Skeletal muscle cell (primary cell): ENCODE data around the gene EVI2B.
"Not testable (repeated sequence)": the region's sequence is repeated elsewhere in the genome, so short reads cannot be mapped to it uniquely, and the experiment has no call there.

ENCODE experiments used
- DNase-seq: peaks from one replicate; pipeline ENCODE4 v3.0.0-alpha.2; 2010; ENCODE audit warnings: low read depth
- H3K4me3 ChIP-seq: 2 replicates; pipeline ENCODE4 v1.5.1; 2011; ENCODE audit warnings: low read depth, mild to moderate bottlenecking, control low read depth, low read length, moderate library complexity

Gene EVI2B

DNA sequence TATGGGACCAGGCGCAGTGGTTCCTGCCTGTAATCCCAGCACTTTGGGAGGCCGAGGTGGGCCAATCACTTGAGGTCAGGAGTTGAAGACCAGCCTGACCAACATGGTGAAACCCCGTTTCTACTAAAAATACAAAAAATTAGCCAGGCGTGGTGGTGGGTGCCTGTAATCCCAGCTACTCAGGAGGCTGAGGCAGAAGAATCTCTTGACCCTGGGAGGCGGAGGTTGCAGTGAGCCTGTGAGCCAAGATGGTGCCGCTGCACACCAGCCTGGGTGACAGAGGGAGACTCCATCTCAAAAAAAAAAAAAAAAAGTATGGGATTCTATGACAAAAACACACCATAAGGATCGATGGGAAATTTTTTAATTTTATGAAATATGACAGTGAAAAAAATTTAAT lies 1.6 kb downstream of the EVI2B start:
- DNase-seq, H3K4me3 ChIP-seq: not testable (repeated sequence)

GRCh38 chr17:31311526-31311925 lies 2.3 kb downstream of the EVI2B start:
- H3K4me3 ChIP-seq: no peak overlapping the region
- no peak for DNase-seq

- no peak overlapping the region for H3K4me3 ChIP-seq
- no peak for DNase-seq
Measured at GRCh38 chr17:31310886-31311285, 3.0 kb downstream of the EVI2B start.

DNA sequence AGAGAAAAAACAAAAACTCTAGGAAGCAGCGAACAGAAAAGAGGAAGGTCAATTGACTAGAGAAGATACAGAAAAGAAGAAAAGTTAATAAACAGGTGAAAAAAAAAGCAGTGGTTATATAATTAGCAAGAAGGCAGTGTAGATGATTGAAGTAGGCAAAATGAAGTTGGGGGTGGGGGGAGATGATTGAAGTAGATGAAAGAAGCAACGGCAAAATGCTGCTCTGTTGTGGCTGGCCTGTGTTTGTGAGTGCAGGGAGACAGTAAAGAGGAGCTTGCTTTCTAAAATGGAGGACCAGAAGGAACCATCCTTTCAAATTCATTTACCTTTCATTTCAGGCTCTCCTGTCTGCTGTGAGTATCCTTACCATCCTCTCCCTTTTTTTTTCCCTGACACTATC lies 3.6 kb downstream of the EVI2B start:
- no peak overlapping the region for H3K4me3 ChIP-seq
- no peak for DNase-seq

DNA sequence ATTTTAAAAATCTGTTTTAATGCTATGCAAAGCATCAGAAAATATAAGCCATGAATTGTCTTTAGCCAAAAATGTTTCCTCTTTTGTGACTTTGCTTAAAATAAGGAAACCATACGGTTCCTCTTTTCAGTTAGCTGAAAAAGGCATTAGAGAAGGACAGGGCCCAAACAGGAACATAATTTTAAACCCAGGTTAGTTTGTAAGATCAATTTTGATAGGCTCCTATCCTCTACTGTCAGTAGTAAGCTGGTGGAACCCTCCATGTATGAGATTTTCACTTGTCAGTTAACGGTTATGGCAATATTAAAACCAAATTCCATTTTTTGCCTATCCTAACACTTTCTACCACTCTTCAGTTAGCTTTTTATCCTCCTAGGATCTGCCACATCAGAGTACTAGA lies 4.3 kb downstream of the EVI2B start:
- H3K4me3 ChIP-seq: no peak overlapping the region
- DNase-seq: no peak

DNA sequence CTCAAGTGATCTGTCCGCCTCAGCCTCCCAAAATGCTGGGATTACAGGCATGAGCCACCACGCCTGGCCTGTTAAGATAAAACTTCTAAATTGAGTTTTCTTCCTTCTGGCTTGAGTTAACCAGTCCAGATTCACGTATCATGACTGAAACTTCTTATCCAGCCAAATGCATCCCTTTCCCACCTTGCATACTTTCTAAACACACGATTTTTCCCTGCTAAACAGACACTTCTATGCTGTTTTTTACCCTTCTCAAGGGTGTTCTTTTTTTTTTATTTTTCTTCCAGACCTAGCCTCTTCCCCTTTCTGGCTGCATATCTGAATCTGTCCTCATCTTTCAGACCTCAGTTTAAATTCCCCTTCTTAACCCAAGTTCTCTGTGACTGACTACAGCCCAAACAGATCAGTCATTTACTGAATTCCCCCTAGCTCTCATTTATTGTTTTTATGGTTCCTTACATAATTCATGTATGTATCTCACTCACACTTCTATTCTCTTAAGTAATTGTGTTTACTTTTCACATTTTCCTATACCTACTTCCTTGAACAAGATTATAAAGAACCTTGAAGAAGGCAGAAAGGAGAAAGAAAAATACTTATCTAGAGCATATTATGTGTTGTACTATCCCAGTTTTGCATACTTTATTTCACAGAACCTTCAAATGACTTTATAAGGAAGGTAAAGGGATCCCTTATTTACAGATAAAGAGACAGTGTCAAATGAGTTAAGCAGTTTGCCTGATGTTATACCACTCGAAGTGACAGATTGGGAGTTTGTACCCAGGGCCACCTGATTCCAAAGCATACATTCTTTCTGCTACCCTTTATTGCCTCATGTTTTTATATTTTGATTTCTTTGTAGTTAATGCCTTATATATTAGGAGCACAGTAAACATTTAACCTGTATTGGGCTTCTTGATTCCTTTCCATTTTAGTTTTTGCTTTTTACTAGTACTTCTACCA lies 5.2 kb downstream of the EVI2B start:
- DNase-seq: no peak
- no peak overlapping the region for H3K4me3 ChIP-seq

DNA sequence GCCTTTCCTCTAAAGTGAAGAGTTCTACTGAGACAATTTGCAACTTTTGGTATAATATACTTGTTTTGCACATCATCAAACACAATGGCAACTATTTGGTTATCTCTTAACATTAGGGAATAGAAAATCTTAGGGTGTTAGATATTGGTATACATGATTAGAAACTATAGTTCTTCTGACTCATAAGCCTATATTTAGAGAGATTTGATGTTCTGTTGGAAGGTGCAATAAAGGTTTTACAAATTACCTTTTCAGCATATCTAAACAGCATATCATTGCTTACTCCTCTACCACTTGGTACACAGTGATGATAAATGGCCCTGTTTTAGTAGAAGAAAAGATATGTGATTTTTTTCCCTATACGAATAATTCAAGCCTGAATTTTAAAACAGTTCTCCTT lies 6.2 kb downstream of the EVI2B start:
- DNase-seq: no peak
- H3K4me3 ChIP-seq: no peak overlapping the region

GRCh38 chr17:31299624-31300023 lies 14.2 kb downstream of the EVI2B start:
- no peak for DNase-seq
- H3K4me3 ChIP-seq: no peak overlapping the region

- no peak for DNase-seq
- H3K4me3 ChIP-seq: no peak within 1 kb of the TSS
Measured at GRCh38 chr17:31297090-31297489, 16.8 kb downstream of the EVI2B start, which contains the start of gene OMG. Gene OMG, minus strand, starts transcription at chr17:31297239. Its CDS starts 908 bp downstream, at chr17:31296331.

DNA sequence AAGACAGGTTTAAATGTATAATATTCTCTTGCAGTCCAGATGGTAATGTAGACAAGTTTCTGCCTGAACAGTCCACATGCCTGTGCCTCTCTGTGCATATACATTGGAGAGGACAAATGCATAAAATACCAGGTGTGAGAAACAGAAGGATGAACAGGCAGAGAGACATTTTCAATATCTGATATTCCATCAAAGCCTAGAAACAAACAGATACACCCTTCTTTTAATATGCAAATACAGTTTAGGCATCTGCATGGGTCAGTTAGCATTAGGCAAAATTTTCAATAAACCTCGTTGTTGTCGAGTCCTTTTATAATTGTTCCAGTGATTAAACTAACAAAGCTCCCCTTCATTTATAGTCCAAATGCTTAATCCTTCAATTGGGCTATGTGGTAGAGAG lies 17.7 kb downstream of the EVI2B start:
- no peak for DNase-seq
- no peak overlapping the region for H3K4me3 ChIP-seq

DNA sequence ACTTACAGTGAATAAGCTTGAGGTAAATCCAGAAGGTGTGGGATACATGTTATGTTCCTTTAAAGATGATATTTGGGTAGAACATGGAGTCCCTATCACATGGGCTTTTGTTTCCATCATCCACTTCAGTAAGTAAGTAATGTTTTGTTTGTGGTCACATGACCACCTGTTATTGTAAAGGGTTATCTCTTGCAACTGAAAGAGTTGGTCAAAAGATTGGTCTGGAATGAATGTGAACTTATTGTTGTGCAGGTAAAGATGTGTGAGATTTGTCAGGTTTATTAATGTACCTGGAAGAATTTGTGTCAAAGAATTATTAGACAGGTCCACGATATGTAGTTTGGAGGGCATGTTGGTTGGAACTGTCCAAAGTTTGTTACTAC lies 18.4 kb downstream of the EVI2B start:
- DNase-seq: no peak
- no peak overlapping the region for H3K4me3 ChIP-seq

- no peak for DNase-seq
- no peak overlapping the region for H3K4me3 ChIP-seq
Measured at GRCh38 chr17:31294820-31295488, 18.9 kb downstream of the EVI2B start.

DNA sequence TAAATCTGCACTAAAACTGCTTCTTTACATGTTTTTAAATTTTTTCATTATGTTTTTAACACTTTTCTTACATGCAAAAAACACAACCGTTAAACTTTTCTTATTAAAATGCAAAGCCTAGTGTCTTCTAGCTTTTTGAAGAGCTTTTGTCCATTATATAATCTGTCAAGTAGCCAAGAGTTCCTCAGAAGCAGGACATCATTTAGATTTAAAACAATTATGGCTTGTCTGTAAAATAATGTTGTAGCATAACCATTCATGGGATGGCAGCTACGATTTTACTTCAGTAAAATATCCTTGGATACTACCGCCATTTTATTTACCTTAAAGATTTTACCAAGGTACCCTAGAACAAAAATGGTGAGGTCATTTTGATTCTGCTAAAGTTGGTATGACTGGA lies 19.6 kb downstream of the EVI2B start:
- DNase-seq: no peak
- no peak overlapping the region for H3K4me3 ChIP-seq

DNA sequence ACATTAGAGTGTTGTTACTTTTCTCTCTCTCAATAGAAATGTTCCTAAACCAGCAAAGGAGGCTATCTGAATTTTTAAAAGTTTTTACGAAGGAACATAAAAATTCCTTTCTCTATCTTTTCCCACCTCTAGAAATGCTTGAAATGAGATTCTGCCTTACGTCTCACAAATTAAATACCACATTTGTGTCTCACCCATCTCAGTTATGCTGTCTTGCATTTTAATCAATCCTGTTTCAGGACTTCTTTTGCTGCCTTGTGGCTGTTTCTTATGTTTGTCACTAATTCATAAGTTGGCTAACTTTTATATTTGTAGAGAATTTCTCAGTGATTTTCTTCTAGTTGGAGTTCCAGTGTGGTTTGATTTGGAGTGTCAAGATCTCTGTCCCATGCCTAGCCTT lies 20.3 kb downstream of the EVI2B start:
- no peak for DNase-seq
- no peak overlapping the region for H3K4me3 ChIP-seq

DNA sequence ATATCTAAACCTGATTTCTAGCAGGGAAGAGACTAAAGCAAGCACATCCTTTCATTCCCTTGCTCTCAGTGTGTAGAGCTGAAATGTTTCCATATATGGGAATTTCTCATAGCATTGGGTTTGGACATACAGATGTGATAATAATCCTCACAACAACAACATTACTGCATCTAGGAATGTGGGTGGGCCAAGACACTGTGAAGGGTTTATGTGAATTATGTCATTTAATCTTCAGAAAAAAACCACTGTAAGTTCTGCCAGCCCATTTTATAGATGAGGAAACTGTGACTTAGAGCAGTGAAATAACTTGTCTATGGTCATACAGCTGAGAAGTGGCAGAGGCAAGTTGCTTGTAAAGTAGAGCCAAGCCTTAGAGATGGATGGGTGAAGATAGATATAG lies 22.0 kb downstream of the EVI2B start:
- no peak overlapping the region for H3K4me3 ChIP-seq
- DNase-seq: no peak

GRCh38 chr17:31289790-31290189 lies 24.1 kb downstream of the EVI2B start:
- no peak overlapping the region for H3K4me3 ChIP-seq
- no peak for DNase-seq

DNA sequence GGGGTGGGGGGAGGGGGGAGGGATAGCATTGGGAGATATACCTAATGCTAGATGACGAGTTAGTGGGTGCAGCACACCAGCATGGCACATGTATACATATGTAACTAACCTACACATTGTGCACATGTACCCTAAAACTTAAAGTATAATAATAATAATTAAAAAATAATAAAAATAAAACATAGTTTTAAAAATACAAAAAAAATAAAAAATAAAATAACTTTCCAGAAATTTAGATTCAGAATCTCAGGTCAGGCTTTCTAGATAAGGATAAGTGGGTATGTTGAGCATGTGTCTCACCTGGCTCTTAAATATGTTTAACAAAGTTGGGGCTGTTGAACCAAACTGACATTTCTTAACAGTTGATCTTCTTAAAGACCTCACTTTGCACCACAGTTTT lies 25.9 kb downstream of the EVI2B start:
- not testable (repeated sequence) for H3K4me3 ChIP-seq, DNase-seq

- no peak for DNase-seq
- no peak overlapping the region for H3K4me3 ChIP-seq
Measured at GRCh38 chr17:31286587-31286986, 27.3 kb downstream of the EVI2B start.

DNA sequence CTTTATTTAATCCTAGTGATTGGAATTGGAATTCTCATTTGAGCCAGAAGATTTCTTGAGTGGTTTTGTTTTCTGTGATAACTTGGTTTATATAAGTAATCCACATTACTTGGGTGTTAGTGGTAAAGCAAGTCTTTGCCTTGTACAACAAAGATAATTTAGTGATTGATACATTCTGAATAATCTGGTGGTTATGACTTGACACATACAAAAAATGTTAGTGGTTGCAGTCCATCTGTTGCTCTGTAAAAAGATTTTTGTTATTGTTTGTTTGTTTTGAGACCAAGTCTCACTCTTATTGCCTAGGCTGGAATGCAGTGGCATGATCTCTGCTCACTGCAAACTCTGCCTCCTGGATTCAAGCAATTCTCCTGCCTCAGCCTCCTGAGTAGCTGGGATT lies 30.0 kb downstream of the EVI2B start:
- no peak overlapping the region for H3K4me3 ChIP-seq
- DNase-seq: no peak

GRCh38 chr17:31281061-31281460 lies 32.8 kb downstream of the EVI2B start:
- no peak for DNase-seq
- H3K4me3 ChIP-seq: no peak overlapping the region

GRCh38 chr17:31279401-31279800 lies 34.5 kb downstream of the EVI2B start:
- DNase-seq: no peak
- no peak overlapping the region for H3K4me3 ChIP-seq
